Thoracic aorta (tissue), 2 donors: ENCODE results near the gene MICAL3. TPM values are rescaled to one million over a fixed set of nuclear protein-coding genes. Genes with fewer than 3 reads are reported as not detected.

Experiments used
- ATAC-seq: fragments of 150-250 bp; one replicate; pipeline ENCODE4 v1.8.0; 2017; ENCODE audit warnings: low read depth; ENCODE audit not compliant: insufficient number of reproducible peaks, low FRiP score
- DNase-seq: peaks from one replicate; pipeline ENCODE4 v3.0.0-alpha.2; 2020; ENCODE audit warnings: low spot score
- H3K27ac ChIP-seq, 2 donors: fragments of 200-600 bp; sonication (generic); 1 replicate in 1 of 2; 2 replicates in 1 of 2; pipeline ENCODE4 v1.5.1; 2016; ENCODE audit warnings: mild to moderate bottlenecking in 2 of 2, moderate library complexity in 2 of 2
- H3K27me3 ChIP-seq: fragments of 200-600 bp; sonication (generic); replicated peaks from 2 replicates; pipeline ENCODE4 v1.6.0; 2016; ENCODE audit warnings: mild to moderate bottlenecking; ENCODE audit not compliant: insufficient read depth
- H3K36me3 ChIP-seq: fragments of 200-600 bp; sonication (generic); one replicate; pipeline ENCODE4 v1.5.1; 2016
- H3K4me1 ChIP-seq, 2 donors: fragments of 200-600 bp; sonication (generic); 1 replicate in 1 of 2; 2 replicates in 1 of 2; pipeline versions ENCODE4 v1.5.1 to v1.6.0; 2016; ENCODE audit warnings: low read depth in 2 of 2, mild to moderate bottlenecking in 1 of 2; ENCODE audit not compliant: control insufficient read depth in 1 of 2
- H3K4me3 ChIP-seq: fragments of 200-600 bp; sonication (generic); 2 replicates; pipeline ENCODE4 v1.5.1; 2016; ENCODE audit warnings: mild to moderate bottlenecking
- H3K9me3 ChIP-seq: fragments of 200-600 bp; sonication (generic); 2 replicates; pipeline ENCODE4 v1.5.1; 2016
- CTCF ChIP-seq: fragments of 200-600 bp; sonication (generic); IDR thresholded peaks from one replicate; pipeline ENCODE4 v1.5.1; 2019; ENCODE audit warnings: antibody characterized with exemption
- total RNA-seq, 2 donors: library from RNA; depleted of rRNA; stranded (reverse); fragments of >200 nt; gene quantifications; one replicate each; pipeline versions ENCODE4 v1.1.0 to v1.2.3, GENCODE V29; 2016

The MICAL3 gene
- total RNA-seq, 2 donors from 2014 or later, result 45.2 to 78.0 TPM

GRCh38 chr22:17957693-17958092 lies 66.7 kb downstream of the MICAL3 start:
- Histone ChIP-seq H3K36me3 (no peaks in the 10 kb centered on the region), H3K27me3 (no peaks in the 10 kb centered on the region), H3K27ac (no peak overlapping the region), H3K9me3 (no peaks in the 10 kb centered on the region), H3K4me3 (no peak overlapping the region), H3K4me1 (peaks cover 0 to 5% of the 10 kb centered on the region in 2 donors)
- no peak for TF ChIP-seq CTCF
- DNase-seq (no peak), ATAC-seq (no peak)

GRCh38 chr22:17957204-17957603 lies 67.2 kb downstream of the MICAL3 start:
- no peak for TF ChIP-seq CTCF
- Histone ChIP-seq H3K27ac (no peak overlapping the region), H3K4me1 (peaks cover 0 to 5% of the 10 kb centered on the region in 2 donors), H3K27me3 (no peaks in the 10 kb centered on the region), H3K9me3 (no peaks in the 10 kb centered on the region), H3K36me3 (no peaks in the 10 kb centered on the region), H3K4me3 (no peak overlapping the region)
- ATAC-seq, result no peak
- DNase-seq, result no peak

- peaks cover 0 to 5% of the 10 kb centered on the region in 2 donors for H3K4me1 ChIP-seq
- H3K27ac ChIP-seq, result no peak overlapping the region
- no peaks in the 10 kb centered on the region for H3K36me3 ChIP-seq
- ATAC-seq (no peak), DNase-seq (no peak)
- H3K4me3 ChIP-seq, result no peak overlapping the region
- H3K27me3 ChIP-seq, result no peaks in the 10 kb centered on the region
- TF ChIP-seq CTCF, result no peak
- no peaks in the 10 kb centered on the region for H3K9me3 ChIP-seq
Measured at GRCh38 chr22:17956630-17957029, 67.7 kb downstream of the MICAL3 start.

GRCh38 chr22:17955590-17956379 lies 68.6 kb downstream of the MICAL3 start:
- no peak for TF ChIP-seq CTCF
- DNase-seq (no peak), ATAC-seq (no peak)
- Histone ChIP-seq H3K36me3 (no peaks in the 10 kb centered on the region), H3K27ac (no peak overlapping the region), H3K9me3 (no peaks in the 10 kb centered on the region), H3K4me3 (no peak overlapping the region), H3K4me1 (peaks cover 0 to 12% of the 10 kb centered on the region in 2 donors), H3K27me3 (no peaks in the 10 kb centered on the region)

GRCh38 chr22:17954860-17955587 lies 69.3 kb downstream of the MICAL3 start:
- Histone ChIP-seq H3K9me3 (no peaks in the 10 kb centered on the region), H3K36me3 (no peaks in the 10 kb centered on the region), H3K27ac (no peak overlapping the region), H3K27me3 (no peaks in the 10 kb centered on the region), H3K4me3 (no peak overlapping the region), H3K4me1 (peaks cover 0 to 12% of the 10 kb centered on the region in 2 donors)
- no peak for TF ChIP-seq CTCF
- ATAC-seq (no peak), DNase-seq (no peak)
